Coronary artery (tissue), 2 donors: Measurements from ENCODE around the gene MGLL.

Experiments
- DNase-seq: peaks from one replicate; pipeline ENCODE4 v3.0.0-alpha.2; 2017; ENCODE audit warnings: low spot score
- H3K27ac ChIP-seq, 2 donors: fragments of 200-600 bp; sonication (generic); one replicate each; pipeline ENCODE4 v1.5.1; 2016 to 2019
- H3K4me3 ChIP-seq: fragments of 200-600 bp; sonication (generic); 2 replicates; pipeline ENCODE4 v1.5.1; 2016; ENCODE audit warnings: mild to moderate bottlenecking, moderate library complexity
- CTCF ChIP-seq: fragments of 200-600 bp; sonication (generic); IDR thresholded peaks from one replicate; pipeline ENCODE4 v1.5.1; 2019; ENCODE audit warnings: antibody characterized with exemption

The MGLL gene

GRCh38 chr3:127698286-127698685, 124.0 kb downstream of the MGLL start:
- H3K27ac ChIP-seq = peak overlapping the region; percentile 96 to 97
- TF ChIP-seq CTCF = no peak
- DNase-seq = no peak
- H3K4me3 ChIP-seq = no peak overlapping the region

- DNase-seq = peak; percentile 91
- TF ChIP-seq CTCF = no peak
- Histone ChIP-seq H3K4me3 (peak overlapping the region; percentile 57), H3K27ac (peak overlapping the region; percentile 96 to 97)
Observed at GRCh38 chr3:127697551-127698240, 124.6 kb downstream of the MGLL start.

GRCh38 chr3:127694467-127695215, 127.7 kb downstream of the MGLL start:
- TF ChIP-seq CTCF = no peak
- no peak for DNase-seq
- peak overlapping the region in 1 of 2 donors; percentile 96 for H3K27ac ChIP-seq
- H3K4me3 ChIP-seq = no peak overlapping the region

GRCh38 chr3:127693336-127693843, 128.9 kb downstream of the MGLL start:
- no peak for DNase-seq
- Histone ChIP-seq H3K4me3 (no peak overlapping the region), H3K27ac (peak overlapping the region in 1 of 2 donors; percentile 27)
- no peak for TF ChIP-seq CTCF

- TF ChIP-seq CTCF = no peak
- Histone ChIP-seq H3K27ac (peak overlapping the region in 1 of 2 donors; percentile 27), H3K4me3 (no peak overlapping the region)
- no peak for DNase-seq
Observed at GRCh38 chr3:127692501-127693335, 129.6 kb downstream of the MGLL start.

GRCh38 chr3:127691974-127692373, 130.3 kb downstream of the MGLL start:
- TF ChIP-seq CTCF = no peak
- H3K4me3 ChIP-seq = no peak overlapping the region
- no peak overlapping the region for H3K27ac ChIP-seq
- DNase-seq = no peak
